Measurements from ENCODE around the gene SRSF8. TPM values are rescaled to one million over a fixed set of nuclear protein-coding genes. Genes with fewer than 3 reads are reported as not detected.

SRSF8 gene
- total and polyA plus RNA-seq, 2 donors from 2014 or later = 45.6 to 64.2 TPM

DNA sequence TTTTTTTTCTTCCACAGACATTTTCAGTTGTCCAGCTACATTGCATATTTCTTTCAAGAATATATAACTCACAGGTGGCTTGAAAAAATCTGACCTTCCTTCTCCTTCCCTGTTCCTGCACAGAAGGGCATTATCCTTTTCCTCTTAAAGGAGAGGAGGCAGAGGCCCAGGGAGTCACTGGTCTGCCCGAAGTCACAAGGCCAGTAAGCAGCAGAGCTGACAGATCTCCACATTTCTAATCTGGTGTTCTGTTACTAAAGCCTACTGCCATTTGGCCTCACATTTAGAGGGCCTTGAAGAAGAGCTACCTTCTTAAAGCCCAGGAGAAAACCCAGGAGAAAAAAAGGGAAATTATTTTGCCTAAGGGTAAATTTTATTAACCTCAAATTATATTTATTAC lies 35.2 kb downstream of the SRSF8 start:
- H3K4me1 ChIP-seq (ENCODE audit: control insufficient read depth in 2 of 3, insufficient read depth in 2 of 3, low read depth in 1 of 3, low read length in 3 of 3) = no peaks in the 10 kb centered on the region
- no peak overlapping the region for H3K27ac ChIP-seq (ENCODE audit: low read depth in 2 of 2, low read length in 2 of 2)
- no peaks in the 10 kb centered on the region for H3K27me3 ChIP-seq (ENCODE audit: control insufficient read depth, insufficient read depth, low read length)
- TF ChIP-seq, protein P1, sequence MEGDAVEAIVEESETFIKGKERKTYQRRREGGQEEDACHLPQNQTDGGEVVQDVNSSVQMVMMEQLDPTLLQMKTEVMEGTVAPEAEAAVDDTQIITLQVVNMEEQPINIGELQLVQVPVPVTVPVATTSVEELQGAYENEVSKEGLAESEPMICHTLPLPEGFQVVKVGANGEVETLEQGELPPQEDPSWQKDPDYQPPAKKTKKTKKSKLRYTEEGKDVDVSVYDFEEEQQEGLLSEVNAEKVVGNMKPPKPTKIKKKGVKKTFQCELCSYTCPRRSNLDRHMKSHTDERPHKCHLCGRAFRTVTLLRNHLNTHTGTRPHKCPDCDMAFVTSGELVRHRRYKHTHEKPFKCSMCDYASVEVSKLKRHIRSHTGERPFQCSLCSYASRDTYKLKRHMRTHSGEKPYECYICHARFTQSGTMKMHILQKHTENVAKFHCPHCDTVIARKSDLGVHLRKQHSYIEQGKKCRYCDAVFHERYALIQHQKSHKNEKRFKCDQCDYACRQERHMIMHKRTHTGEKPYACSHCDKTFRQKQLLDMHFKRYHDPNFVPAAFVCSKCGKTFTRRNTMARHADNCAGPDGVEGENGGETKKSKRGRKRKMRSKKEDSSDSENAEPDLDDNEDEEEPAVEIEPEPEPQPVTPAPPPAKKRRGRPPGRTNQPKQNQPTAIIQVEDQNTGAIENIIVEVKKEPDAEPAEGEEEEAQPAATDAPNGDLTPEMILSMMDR (IDR thresholded peaks at IDR 0.05; ENCODE audit: borderline replicate concordance, extremely low read depth, insufficient read depth) = no peak
- no peak overlapping the region for H3K9ac ChIP-seq (ENCODE audit: low read length in 3 of 3)
- no peak for DNase-seq
- H3K9me3 ChIP-seq (ENCODE audit: control insufficient read depth in 2 of 3, insufficient read depth in 1 of 3, low read length in 3 of 3) = no peaks in the 10 kb centered on the region
- no peak overlapping the region for H3K4me3 ChIP-seq (ENCODE audit: low read length in 3 of 3)
- intact Hi-C loops (cut with DNase I) = no loop called here
- FAIRE-seq = no peak
- H3K36me3 ChIP-seq (ENCODE audit: control insufficient read depth in 2 of 3, insufficient read depth in 3 of 3, low read length in 3 of 3) = no peaks in the 10 kb centered on the region

DNA sequence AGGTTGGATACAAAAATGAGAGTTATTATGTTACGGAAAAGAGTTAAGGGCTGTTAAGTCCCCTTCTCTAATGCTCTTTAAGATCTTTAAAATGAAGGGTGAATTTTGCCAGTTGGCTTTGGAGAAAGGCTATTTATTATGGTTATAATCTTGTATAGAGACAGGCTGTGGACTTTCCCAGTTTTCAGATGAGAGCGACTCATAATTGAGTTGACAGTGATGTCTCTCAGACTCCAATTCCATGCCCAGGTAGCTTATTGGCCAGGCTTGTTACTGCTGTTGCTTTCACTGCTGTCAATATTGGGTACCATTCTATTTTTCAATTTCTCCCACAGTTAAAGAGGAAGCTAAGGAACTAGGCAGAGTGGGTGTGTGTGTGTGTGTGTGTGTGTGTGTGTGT lies 36.0 kb downstream of the SRSF8 start:
- intact Hi-C loops (cut with DNase I) = no loop called here
- DNase-seq (no peak), FAIRE-seq (no peak)
- TF ChIP-seq, protein P1 (IDR thresholded peaks at IDR 0.05; ENCODE audit: borderline replicate concordance, extremely low read depth, insufficient read depth) = no peak
- H3K27me3 ChIP-seq (ENCODE audit: control insufficient read depth, insufficient read depth, low read length) = no peaks in the 10 kb centered on the region
- H3K4me3 ChIP-seq (ENCODE audit: low read length in 3 of 3) = no peak overlapping the region
- H3K36me3 ChIP-seq (ENCODE audit: control insufficient read depth in 2 of 3, insufficient read depth in 3 of 3, low read length in 3 of 3) = no peaks in the 10 kb centered on the region
- no peaks in the 10 kb centered on the region for H3K4me1 ChIP-seq (ENCODE audit: control insufficient read depth in 2 of 3, insufficient read depth in 2 of 3, low read depth in 1 of 3, low read length in 3 of 3)
- H3K27ac ChIP-seq (ENCODE audit: low read depth in 2 of 2, low read length in 2 of 2) = no peak overlapping the region
- H3K9ac ChIP-seq (ENCODE audit: low read length in 3 of 3) = no peak overlapping the region
- H3K9me3 ChIP-seq (ENCODE audit: control insufficient read depth in 2 of 3, insufficient read depth in 1 of 3, low read length in 3 of 3) = no peaks in the 10 kb centered on the region

DNA sequence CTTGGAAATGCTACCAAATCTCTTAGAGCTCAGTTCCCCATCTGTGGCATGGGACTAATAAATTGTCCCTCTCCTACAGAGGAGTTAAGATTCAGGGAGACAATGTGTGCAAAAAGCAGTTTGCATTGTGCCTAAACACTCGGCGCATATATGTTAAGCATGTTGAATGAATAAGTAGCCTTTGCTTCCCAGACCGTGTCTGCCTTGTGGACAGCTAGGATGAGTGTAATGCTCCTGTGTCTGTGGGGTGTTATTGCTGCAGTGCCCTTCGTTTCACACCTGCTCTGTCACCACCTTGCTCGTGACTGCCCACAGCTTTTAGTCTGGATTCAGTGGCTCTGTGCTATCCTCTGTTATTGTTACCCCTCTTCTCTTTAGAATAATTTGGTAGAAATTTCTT lies 37.0 kb downstream of the SRSF8 start:
- Histone ChIP-seq H3K36me3 (ENCODE audit: control insufficient read depth in 2 of 3, insufficient read depth in 3 of 3, low read length in 3 of 3) (no peaks in the 10 kb centered on the region), H3K4me3 (ENCODE audit: low read length in 3 of 3) (no peak overlapping the region), H3K9ac (ENCODE audit: low read length in 3 of 3) (no peak overlapping the region), H3K27ac (ENCODE audit: low read depth in 2 of 2, low read length in 2 of 2) (no peak overlapping the region), H3K9me3 (ENCODE audit: control insufficient read depth in 2 of 3, insufficient read depth in 1 of 3, low read length in 3 of 3) (no peaks in the 10 kb centered on the region), H3K27me3 (ENCODE audit: control insufficient read depth, insufficient read depth, low read length) (no peaks in the 10 kb centered on the region), H3K4me1 (ENCODE audit: control insufficient read depth in 2 of 3, insufficient read depth in 2 of 3, low read depth in 1 of 3, low read length in 3 of 3) (no peaks in the 10 kb centered on the region)
- DNase-seq (no peak), FAIRE-seq (no peak)
- intact Hi-C loops (cut with DNase I) = no loop called here
- TF ChIP-seq, protein P1 (IDR thresholded peaks at IDR 0.05; ENCODE audit: borderline replicate concordance, extremely low read depth, insufficient read depth) = no peak

All from kidney (tissue), 14 donors.